Renal cortical epithelial cell (primary cell): ENCODE measurements around the gene GTF3C1. TPM values are rescaled to one million over a fixed set of nuclear protein-coding genes. Genes with fewer than 3 reads are reported as not detected.

Experiments used
- DNase-seq: peaks from one replicate; pipeline ENCODE4 v3.0.0-alpha.2; 2011; ENCODE audit warnings: low read depth
- total RNA-seq: library from RNA; depleted of rRNA; stranded (reverse); fragments of >200 nt; gene quantifications from 2 replicates; pipeline ENCODE4 v1.2.3, GENCODE V29; 2014

Gene GTF3C1
- total RNA-seq, 1 donor from 2014 or later, result 97.3 TPM

DNA sequence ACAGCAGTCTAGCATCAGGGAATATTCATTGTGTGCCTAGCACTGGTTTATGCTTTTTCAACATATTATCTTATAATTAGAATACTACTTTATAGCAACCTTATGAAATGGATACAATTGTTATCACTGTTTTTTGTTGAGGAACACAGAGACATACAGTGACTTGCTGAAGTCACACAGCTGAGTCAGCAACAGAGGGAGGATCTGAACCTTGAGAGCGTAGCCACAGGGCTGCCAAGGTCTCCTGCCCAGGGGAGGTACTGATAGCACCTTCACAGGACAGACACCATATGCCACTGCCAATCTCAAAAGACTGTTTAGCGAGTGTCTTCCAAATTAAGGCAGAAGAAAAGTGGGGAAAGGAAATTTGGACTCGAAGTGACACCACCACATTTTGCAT is 63.0 kb downstream of the GTF3C1 start:
- DNase-seq, result no peak

DNA sequence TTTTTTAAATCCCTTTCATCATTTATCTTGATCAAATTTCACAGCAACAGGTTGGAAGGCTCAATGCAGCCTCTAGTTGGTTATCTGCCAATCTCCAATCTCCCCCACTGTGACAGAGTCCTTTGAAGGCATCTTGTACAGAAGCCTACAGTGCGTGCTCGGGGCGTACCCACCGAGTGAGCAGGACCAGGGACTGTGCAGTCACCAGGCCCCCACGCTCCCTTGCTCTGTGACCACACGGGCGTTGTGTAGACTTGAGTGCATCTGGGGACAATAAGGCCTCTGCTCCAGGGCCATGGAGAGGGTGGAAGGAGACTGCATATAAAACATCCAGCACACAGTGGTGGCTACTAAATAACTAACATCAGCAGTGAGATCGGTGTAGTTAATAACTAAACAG is 63.4 kb downstream of the GTF3C1 start:
- DNase-seq, result no peak

GRCh38 chr16:27485811-27486210 is 63.9 kb downstream of the GTF3C1 start:
- DNase-seq, result no peak

DNA sequence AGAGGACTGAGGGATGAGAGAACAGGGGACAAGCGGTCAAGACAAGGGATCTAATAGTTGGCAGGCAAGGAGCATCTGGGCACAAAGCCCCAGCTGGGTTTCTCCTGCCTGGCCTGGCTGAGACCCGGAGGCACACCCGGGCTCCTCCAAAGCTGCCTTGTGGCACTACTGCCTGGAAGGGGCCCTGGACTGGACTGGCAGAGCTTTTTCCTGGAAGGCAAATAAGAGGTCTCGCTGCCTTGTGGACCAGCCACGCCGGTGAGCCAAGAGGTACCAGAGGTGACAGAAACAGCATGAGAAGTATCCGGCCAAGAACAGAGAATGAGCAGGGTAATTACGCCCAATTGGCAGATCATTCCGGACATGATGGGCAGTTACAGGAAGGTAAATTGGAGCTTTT is 64.6 kb downstream of the GTF3C1 start:
- DNase-seq, result no peak

GRCh38 chr16:27483624-27484023 is 66.1 kb downstream of the GTF3C1 start:
- no peak for DNase-seq

- peak; percentile 51 for DNase-seq
These were observed 66.7 kb downstream of the GTF3C1 start for GRCh38 chr16:27483088-27483437.

DNA sequence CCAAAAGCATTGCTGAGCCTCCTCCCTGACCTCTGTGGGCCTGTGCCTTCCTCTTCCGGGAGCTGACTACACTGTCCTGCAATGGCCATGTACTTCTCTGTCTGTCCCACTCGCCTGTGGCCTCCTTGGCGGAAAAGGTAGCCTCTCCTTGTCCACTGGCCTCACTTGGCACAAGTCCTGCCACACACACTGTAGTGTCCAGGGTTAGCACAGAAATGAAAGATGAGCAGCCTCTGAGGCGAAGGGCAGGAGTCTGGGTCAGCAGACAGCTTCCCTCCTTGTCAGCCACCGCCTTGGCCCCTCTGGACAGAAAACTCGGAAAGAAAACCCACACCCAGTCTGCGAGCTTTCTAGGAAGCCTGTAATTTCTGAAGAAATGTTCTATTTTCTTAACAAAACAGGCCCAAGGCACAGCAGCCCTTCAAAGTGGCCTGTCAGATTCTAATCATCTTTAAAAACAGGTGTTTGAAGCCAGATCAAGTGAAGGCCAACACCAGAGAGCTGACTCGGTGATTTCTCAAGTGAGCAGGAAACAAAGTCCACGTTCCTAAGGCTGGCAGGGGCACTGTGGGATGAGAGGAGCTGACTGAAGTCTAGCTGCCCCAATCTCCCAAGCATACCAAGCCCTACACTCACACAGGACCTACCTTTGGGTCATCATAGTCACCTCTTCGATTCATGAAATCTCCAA is 67.2 kb downstream of the GTF3C1 start:
- DNase-seq, result no peak

- no peak for DNase-seq
These were observed 68.3 kb downstream of the GTF3C1 start for GRCh38 chr16:27481282-27481934.

- DNase-seq, result no peak
These were observed 69.0 kb downstream of the GTF3C1 start for GRCh38 chr16:27480761-27481160.

DNA sequence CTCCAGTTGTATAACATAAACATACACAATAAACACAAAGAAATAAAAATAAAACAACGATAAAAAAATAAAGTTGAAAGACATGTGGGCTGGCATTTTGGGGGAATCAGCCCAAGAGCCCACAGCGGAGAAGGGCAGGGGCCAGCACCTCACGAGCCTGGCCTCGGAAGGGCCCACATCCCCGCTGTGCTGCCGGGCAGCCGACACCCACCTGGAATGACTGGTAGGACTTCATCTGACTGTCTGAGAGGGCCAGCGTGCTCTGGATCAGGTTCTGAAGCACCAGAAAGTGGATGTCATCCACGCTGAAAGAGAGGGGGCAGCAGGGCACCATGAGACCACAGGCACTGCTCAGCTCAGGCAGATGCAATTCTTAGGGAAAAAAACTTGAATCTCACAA is 73.5 kb downstream of the GTF3C1 start:
- DNase-seq, result no peak

GRCh38 chr16:27475561-27475960 is 74.2 kb downstream of the GTF3C1 start:
- peak; percentile 95 for DNase-seq

- no peak for DNase-seq
These were observed 74.8 kb downstream of the GTF3C1 start for GRCh38 chr16:27474921-27475320.

- DNase-seq, result no peak
These were observed 75.7 kb downstream of the GTF3C1 start for GRCh38 chr16:27474041-27474440.

DNA sequence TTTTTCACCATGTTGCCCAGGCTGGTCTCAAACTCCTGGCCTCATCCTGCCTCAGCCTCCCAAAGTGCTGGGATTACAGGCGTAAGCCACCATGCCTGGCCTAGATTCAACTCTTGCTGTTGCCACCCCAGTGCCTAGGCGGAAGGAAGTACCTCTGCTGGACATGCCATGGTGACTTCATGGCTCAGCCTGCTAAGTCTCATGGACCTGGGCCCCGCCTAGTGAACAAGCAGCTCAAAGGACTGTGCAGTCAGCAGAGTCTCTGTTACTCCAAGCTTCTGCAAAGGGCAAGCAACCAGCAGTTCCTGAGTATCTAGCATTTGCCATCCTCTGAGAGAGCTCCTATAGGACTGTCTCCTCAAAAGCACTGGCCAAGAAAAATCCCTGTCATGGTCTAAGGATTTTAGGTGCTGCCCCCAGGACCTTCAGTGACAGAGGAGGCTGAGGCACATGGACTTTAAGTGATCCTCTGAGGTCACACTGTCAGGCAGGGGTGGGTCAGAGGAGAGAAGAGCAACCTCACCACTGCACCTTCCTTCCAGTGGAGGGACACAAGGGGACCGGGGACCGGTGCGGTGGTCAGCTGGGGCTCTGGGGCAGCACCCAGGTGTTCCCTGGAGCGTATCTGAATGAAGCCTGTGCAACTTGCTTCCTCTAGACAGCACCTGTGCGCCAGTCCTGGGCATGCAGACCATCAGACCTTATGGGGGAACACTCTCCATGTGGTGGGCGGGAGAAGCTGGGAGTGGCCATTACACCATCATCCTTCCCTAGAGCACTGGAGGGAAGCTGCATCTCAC is 76.4 kb downstream of the GTF3C1 start:
- DNase-seq, result no peak

GRCh38 chr16:27472091-27473020 is 77.4 kb downstream of the GTF3C1 start:
- peak; percentile 22 for DNase-seq

- no peak for DNase-seq
These were observed 78.1 kb downstream of the GTF3C1 start for GRCh38 chr16:27471661-27472060.

DNA sequence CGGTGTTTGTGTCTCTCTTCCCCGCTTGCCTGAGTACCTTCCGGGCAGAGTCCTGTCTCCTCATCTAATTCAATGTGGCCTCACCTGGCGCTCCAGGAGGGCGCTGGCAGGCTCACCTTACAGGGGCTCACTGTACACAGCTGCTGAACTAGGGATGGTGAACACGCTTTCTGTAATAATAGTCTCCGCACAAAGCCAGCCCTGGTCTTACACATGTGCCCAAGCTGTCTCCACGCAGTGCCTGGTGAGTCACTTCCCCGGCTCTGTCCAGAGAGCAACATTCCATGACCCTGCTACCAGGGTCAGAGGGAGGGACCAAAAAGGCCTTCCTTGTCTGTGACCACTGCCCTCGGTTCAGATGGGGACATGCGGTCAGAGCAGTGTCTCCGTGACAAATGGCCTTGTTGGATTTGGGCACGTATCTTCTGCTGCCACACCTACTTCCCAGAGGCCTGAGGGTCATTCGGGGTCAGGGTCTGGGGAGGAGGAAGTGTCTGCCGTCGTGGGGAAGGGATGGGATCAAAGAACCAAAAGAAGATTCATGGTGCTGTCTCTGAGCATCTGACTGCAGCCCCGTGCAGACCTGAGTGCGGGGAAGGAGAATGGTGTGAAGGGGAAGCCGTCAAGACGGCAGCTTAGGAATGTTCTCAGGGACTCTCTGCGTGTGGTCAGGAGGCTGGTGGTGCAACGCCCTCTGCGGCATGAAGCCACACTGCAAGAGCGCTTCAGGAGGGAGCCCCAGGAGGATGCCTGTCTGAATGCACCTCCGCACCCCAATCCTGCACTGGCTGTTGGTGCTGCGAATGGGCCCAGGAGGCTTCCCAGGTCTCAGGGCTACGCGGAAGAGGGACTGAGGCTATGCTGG is 78.9 kb downstream of the GTF3C1 start:
- DNase-seq, result peak; percentile 44

- DNase-seq, result no peak
These were observed 80.7 kb downstream of the GTF3C1 start for GRCh38 chr16:27468941-27469531.

GRCh38 chr16:27465483-27465879 is 84.2 kb downstream of the GTF3C1 start:
- DNase-seq, result no peak
